ENCODE data around the gene ATXN7L1. TPM values are rescaled to one million over a fixed set of nuclear protein-coding genes. Genes with fewer than 3 reads are reported as not detected.

Gene ATXN7L1
- total RNA-seq, 5 donors from 2014 or later (not counting 1 experiment from before 2014, with no cell fraction given): 42.3 to 54.7 (median 47.4) TPM

DNA sequence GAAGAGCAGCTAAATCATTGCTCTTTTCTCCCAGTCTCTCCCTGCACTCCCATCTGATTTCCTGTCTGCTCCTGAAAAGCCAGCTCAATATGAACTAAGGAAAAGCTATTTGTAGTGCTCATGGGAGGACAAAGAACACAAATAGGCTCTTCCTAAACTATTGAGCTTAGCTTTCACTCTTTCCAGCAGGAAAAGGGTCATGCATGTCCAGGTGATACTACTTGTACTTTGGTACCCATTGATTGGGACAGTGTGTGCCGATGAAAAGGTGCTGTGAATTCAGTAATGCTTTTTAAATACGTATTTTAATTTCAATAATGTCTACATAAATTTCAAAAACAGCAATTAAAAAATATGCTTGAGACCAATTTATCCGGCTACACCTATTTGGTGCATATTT, 37.5 kb upstream of the ATXN7L1 start:
- no peaks in the 10 kb centered on the region for H3K9me3 ChIP-seq
- no peaks in the 10 kb centered on the region for H3K4me1 ChIP-seq (ENCODE audit: control insufficient read depth in 1 of 2, extremely low read depth in 1 of 2, insufficient read depth in 2 of 2, low read length in 2 of 2)
- H3K4me3 ChIP-seq (ENCODE audit: control insufficient read depth in 1 of 2, extremely low read depth in 1 of 2, low read length in 1 of 2): no peak overlapping the region
- DNase-seq: no peak
- ATAC-seq (replicated peaks in 1 of 4): no peak
- peaks cover 3 to 13% (median 5%) of the 10 kb centered on the region in 3 donors for H3K4me1 Mint-ChIP-seq
- H3K36me3 ChIP-seq (ENCODE audit: control insufficient read depth in 2 of 2, extremely low read depth in 1 of 2, insufficient read depth in 1 of 2, low read length in 1 of 2): peaks cover 0 to 9% of the 10 kb centered on the region in 2 donors
- H3K27me3 Mint-ChIP-seq: no peaks in the 10 kb centered on the region
- peaks cover 52% of the 10 kb centered on the region for H3K36me3 Mint-ChIP-seq
- H3K27ac ChIP-seq (ENCODE audit: low read length): no peak overlapping the region
- POLR2A ChIA-PET: interaction anchor here in 1 of 2 donors (0.6 kb wide), 1 partner anchor 26 kb away, joined by 3 read pairs; no protein-coding TSS in a partner anchor
- H3K27me3 ChIP-seq (replicated peaks in 1 of 2; ENCODE audit: control insufficient read depth in 2 of 2, extremely low read depth in 1 of 2, insufficient read depth in 2 of 2, low read length in 1 of 2): no peaks in the 10 kb centered on the region
- H3K4me3 Mint-ChIP-seq: no peak overlapping the region
- H3K27ac Mint-ChIP-seq: no peak overlapping the region
- peaks cover 2 to 5% (median 4%) of the 10 kb centered on the region in 3 donors for H3K9me3 Mint-ChIP-seq
- WGBS (ENCODE audit: insufficient coverage): no CpG with 5 or more reads among the region's 3 CpGs
- CTCF ChIA-PET: no interaction called here

- ChIA-PET CTCF (no interaction called here), POLR2A (interaction anchor here in 1 of 2 donors (0.6 kb wide), 1 partner anchor 158 kb away, joined by 5 read pairs; no protein-coding TSS in a partner anchor)
- Mint-ChIP-seq H3K27ac (no peak overlapping the region), H3K9me3 (peaks cover 2 to 5% (median 4%) of the 10 kb centered on the region in 3 donors), H3K4me1 (peaks cover 3 to 16% (median 5%) of the 10 kb centered on the region in 3 donors), H3K36me3 (peaks cover 42% of the 10 kb centered on the region), H3K27me3 (no peaks in the 10 kb centered on the region), H3K4me3 (no peak overlapping the region)
- H3K27ac ChIP-seq (ENCODE audit: low read length): no peak overlapping the region
- H3K4me1 ChIP-seq (ENCODE audit: control insufficient read depth in 1 of 2, extremely low read depth in 1 of 2, insufficient read depth in 2 of 2, low read length in 2 of 2): no peaks in the 10 kb centered on the region
- no peak overlapping the region for H3K4me3 ChIP-seq (ENCODE audit: control insufficient read depth in 1 of 2, extremely low read depth in 1 of 2, low read length in 1 of 2)
- H3K9me3 ChIP-seq: no peaks in the 10 kb centered on the region
- peaks cover 0 to 6% of the 10 kb centered on the region in 2 donors for H3K36me3 ChIP-seq (ENCODE audit: control insufficient read depth in 2 of 2, extremely low read depth in 1 of 2, insufficient read depth in 1 of 2, low read length in 1 of 2)
- DNase-seq: no peak
- 100% methylated on average over 1 of the region's 4 CpGs for WGBS (ENCODE audit: insufficient coverage)
- no peak for ATAC-seq (replicated peaks in 1 of 4)
- no peaks in the 10 kb centered on the region for H3K27me3 ChIP-seq (replicated peaks in 1 of 2; ENCODE audit: control insufficient read depth in 2 of 2, extremely low read depth in 1 of 2, insufficient read depth in 2 of 2, low read length in 1 of 2)
These were observed 35.7 kb upstream of the ATXN7L1 start for GRCh38 chr7:105911961-105912575.

GRCh38 chr7:105910172-105910571, 33.8 kb upstream of the ATXN7L1 start:
- H3K9me3 Mint-ChIP-seq: peaks cover 2 to 5% (median 4%) of the 10 kb centered on the region in 3 donors
- WGBS (ENCODE audit: insufficient coverage): 41% methylated on average over 2 of the region's 5 CpGs
- H3K27me3 Mint-ChIP-seq: no peaks in the 10 kb centered on the region
- CTCF ChIA-PET: interaction anchor here in 1 of 2 donors (0.7 kb wide), 1 partner anchor 1008 kb away, joined by 3 read pairs; no protein-coding TSS in a partner anchor
- Histone ChIP-seq H3K9me3 (no peaks in the 10 kb centered on the region), H3K4me3 (ENCODE audit: control insufficient read depth in 1 of 2, extremely low read depth in 1 of 2, low read length in 1 of 2) (no peak overlapping the region), H3K27ac (ENCODE audit: low read length) (no peak overlapping the region), H3K27me3 (replicated peaks in 1 of 2; ENCODE audit: control insufficient read depth in 2 of 2, extremely low read depth in 1 of 2, insufficient read depth in 2 of 2, low read length in 1 of 2) (no peaks in the 10 kb centered on the region), H3K36me3 (ENCODE audit: control insufficient read depth in 2 of 2, extremely low read depth in 1 of 2, insufficient read depth in 1 of 2, low read length in 1 of 2) (peaks cover 0 to 4% of the 10 kb centered on the region in 2 donors), H3K4me1 (ENCODE audit: control insufficient read depth in 1 of 2, extremely low read depth in 1 of 2, insufficient read depth in 2 of 2, low read length in 2 of 2) (no peaks in the 10 kb centered on the region)
- peaks cover 3 to 17% (median 5%) of the 10 kb centered on the region in 3 donors for H3K4me1 Mint-ChIP-seq
- DNase-seq (peak in 1 of 35 experiments; percentile 3), ATAC-seq (replicated peaks in 1 of 4) (no peak)
- peaks cover 26% of the 10 kb centered on the region for H3K36me3 Mint-ChIP-seq
- POLR2A ChIA-PET: no interaction called here
- no peak overlapping the region for H3K4me3 Mint-ChIP-seq
- no peak overlapping the region for H3K27ac Mint-ChIP-seq

DNA sequence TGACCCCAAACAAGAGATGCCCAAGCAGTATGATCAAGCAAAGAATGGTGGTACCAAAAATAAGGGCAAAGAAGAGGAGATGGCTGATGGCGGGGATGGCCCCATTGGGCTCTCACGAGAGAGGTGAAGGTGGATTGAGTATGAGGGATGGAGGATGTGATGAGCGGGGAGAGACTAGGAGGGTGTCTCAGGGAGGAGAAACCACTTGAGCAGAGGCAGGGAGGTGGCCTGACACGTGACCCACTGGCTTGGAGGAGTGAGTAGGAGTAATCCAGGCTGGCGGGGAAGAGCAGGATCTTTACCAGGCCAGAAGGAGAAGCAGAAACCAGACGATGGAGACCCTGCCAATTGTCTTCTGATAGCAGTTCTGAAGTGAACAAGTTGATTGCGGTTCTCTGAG, 33.3 kb upstream of the ATXN7L1 start:
- no peak for ATAC-seq (replicated peaks in 1 of 4)
- WGBS (ENCODE audit: insufficient coverage): 92% methylated on average over 5 of the region's 7 CpGs

DNA sequence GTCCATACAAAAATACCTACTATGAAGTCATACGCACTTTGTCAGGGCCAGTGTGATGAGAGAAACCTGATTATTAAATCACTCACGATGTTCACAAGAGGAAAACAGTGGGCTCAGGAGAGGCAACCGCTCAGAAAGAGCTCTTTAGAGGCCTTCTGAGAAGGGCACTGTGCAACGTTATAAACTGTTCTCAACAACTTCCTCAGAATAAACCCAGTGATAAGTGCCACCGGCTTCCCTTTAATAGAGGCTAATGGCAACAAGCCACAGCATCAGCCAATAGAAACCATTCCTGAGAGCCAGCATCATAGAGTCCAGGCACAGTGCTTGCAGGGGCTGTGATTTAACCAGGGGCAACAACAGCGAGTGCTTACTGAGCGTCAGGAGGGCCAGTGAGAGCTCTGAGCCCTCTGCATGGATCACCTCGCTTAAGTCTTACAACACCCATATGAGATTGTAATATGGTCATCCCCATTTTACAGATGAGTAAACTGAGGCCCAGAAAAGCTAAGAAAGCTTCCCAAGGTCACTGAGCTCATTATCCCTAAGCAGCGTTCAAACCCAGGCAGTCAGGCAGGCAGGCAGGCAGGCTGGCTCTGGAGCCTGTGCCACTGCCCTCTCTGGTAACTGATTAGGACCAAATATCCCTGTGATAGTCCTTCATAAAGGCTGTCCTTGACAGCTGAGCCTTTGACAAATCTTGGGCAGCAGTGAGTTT, 30.9 kb upstream of the ATXN7L1 start:
- Histone ChIP-seq H3K9me3 (no peaks in the 10 kb centered on the region), H3K27ac (ENCODE audit: low read length) (no peak overlapping the region), H3K4me1 (ENCODE audit: control insufficient read depth in 1 of 2, extremely low read depth in 1 of 2, insufficient read depth in 2 of 2, low read length in 2 of 2) (no peaks in the 10 kb centered on the region), H3K36me3 (ENCODE audit: control insufficient read depth in 2 of 2, extremely low read depth in 1 of 2, insufficient read depth in 1 of 2, low read length in 1 of 2) (peaks cover 0 to 4% of the 10 kb centered on the region in 2 donors), H3K4me3 (ENCODE audit: control insufficient read depth in 1 of 2, extremely low read depth in 1 of 2, low read length in 1 of 2) (no peak overlapping the region), H3K27me3 (replicated peaks in 1 of 2; ENCODE audit: control insufficient read depth in 2 of 2, extremely low read depth in 1 of 2, insufficient read depth in 2 of 2, low read length in 1 of 2) (no peaks in the 10 kb centered on the region)
- ChIA-PET CTCF (interaction anchor here in 1 of 2 donors (0.6 to 1.0 kb wide), 2 partner anchors 10 to 249 kb away, joined by 3 to 6 read pairs; no protein-coding TSS in a partner anchor), POLR2A (interaction anchor here in 1 of 2 donors (0.5 kb wide), 1 partner anchor 53 kb away, joined by 5 read pairs; no protein-coding TSS in a partner anchor)
- 75% methylated on average over 7 of the region's 9 CpGs for WGBS (ENCODE audit: insufficient coverage)
- H3K4me1 Mint-ChIP-seq: peaks cover 3 to 22% (median 5%) of the 10 kb centered on the region in 3 donors
- H3K27me3 Mint-ChIP-seq: no peaks in the 10 kb centered on the region
- ATAC-seq (replicated peaks in 1 of 4) (no peak), DNase-seq (no peak)
- H3K4me3 Mint-ChIP-seq: no peak overlapping the region
- H3K36me3 Mint-ChIP-seq: peaks cover 26% of the 10 kb centered on the region
- no peak overlapping the region for H3K27ac Mint-ChIP-seq
- peaks cover 2 to 5% (median 4%) of the 10 kb centered on the region in 3 donors for H3K9me3 Mint-ChIP-seq

More for the DNA sequence above, 33.3 kb upstream of the ATXN7L1 start:
- DNase-seq: no peak
- H3K4me1 Mint-ChIP-seq: peaks cover 3 to 21% (median 5%) of the 10 kb centered on the region in 3 donors
- Histone ChIP-seq H3K4me1 (ENCODE audit: control insufficient read depth in 1 of 2, extremely low read depth in 1 of 2, insufficient read depth in 2 of 2, low read length in 2 of 2) (no peaks in the 10 kb centered on the region), H3K36me3 (ENCODE audit: control insufficient read depth in 2 of 2, extremely low read depth in 1 of 2, insufficient read depth in 1 of 2, low read length in 1 of 2) (peaks cover 0 to 4% of the 10 kb centered on the region in 2 donors), H3K27me3 (replicated peaks in 1 of 2; ENCODE audit: control insufficient read depth in 2 of 2, extremely low read depth in 1 of 2, insufficient read depth in 2 of 2, low read length in 1 of 2) (no peaks in the 10 kb centered on the region), H3K27ac (ENCODE audit: low read length) (no peak overlapping the region), H3K9me3 (no peaks in the 10 kb centered on the region), H3K4me3 (ENCODE audit: control insufficient read depth in 1 of 2, extremely low read depth in 1 of 2, low read length in 1 of 2) (no peak overlapping the region)
- H3K4me3 Mint-ChIP-seq: no peak overlapping the region
- ChIA-PET POLR2A (no interaction called here), CTCF (interaction anchor here in 1 of 2 donors (0.7 kb wide), 1 partner anchor 1008 kb away, joined by 3 read pairs; no protein-coding TSS in a partner anchor)
- H3K36me3 Mint-ChIP-seq: peaks cover 26% of the 10 kb centered on the region
- no peak overlapping the region for H3K27ac Mint-ChIP-seq
- no peaks in the 10 kb centered on the region for H3K27me3 Mint-ChIP-seq
- peaks cover 2 to 5% (median 4%) of the 10 kb centered on the region in 3 donors for H3K9me3 Mint-ChIP-seq

- H3K27ac ChIP-seq (ENCODE audit: low read length): no peak overlapping the region
- no peaks in the 10 kb centered on the region for H3K27me3 Mint-ChIP-seq
- H3K4me1 ChIP-seq (ENCODE audit: control insufficient read depth in 1 of 2, extremely low read depth in 1 of 2, insufficient read depth in 2 of 2, low read length in 2 of 2): no peaks in the 10 kb centered on the region
- H3K36me3 Mint-ChIP-seq: peaks cover 20% of the 10 kb centered on the region
- H3K9me3 ChIP-seq: no peaks in the 10 kb centered on the region
- DNase-seq (no peak), ATAC-seq (replicated peaks in 1 of 4) (no peak)
- no peak overlapping the region for H3K4me3 Mint-ChIP-seq
- H3K9me3 Mint-ChIP-seq: peaks cover 2 to 5% (median 4%) of the 10 kb centered on the region in 3 donors
- ChIA-PET POLR2A (interaction anchor here in 1 of 2 donors (0.5 kb wide), 1 partner anchor 53 kb away, joined by 5 read pairs; no protein-coding TSS in a partner anchor), CTCF (interaction anchor here in 1 of 2 donors (1.0 kb wide), 1 partner anchor 10 kb away, joined by 3 read pairs; no protein-coding TSS in a partner anchor)
- WGBS (ENCODE audit: insufficient coverage): no CpG with 5 or more reads among the region's 2 CpGs
- H3K36me3 ChIP-seq (ENCODE audit: control insufficient read depth in 2 of 2, extremely low read depth in 1 of 2, insufficient read depth in 1 of 2, low read length in 1 of 2): peaks cover 0 to 4% of the 10 kb centered on the region in 2 donors
- H3K4me3 ChIP-seq (ENCODE audit: control insufficient read depth in 1 of 2, extremely low read depth in 1 of 2, low read length in 1 of 2): no peak overlapping the region
- no peak overlapping the region for H3K27ac Mint-ChIP-seq
- H3K27me3 ChIP-seq (replicated peaks in 1 of 2; ENCODE audit: control insufficient read depth in 2 of 2, extremely low read depth in 1 of 2, insufficient read depth in 2 of 2, low read length in 1 of 2): no peaks in the 10 kb centered on the region
- H3K4me1 Mint-ChIP-seq: peaks cover 3 to 22% (median 5%) of the 10 kb centered on the region in 3 donors
These were observed 30.3 kb upstream of the ATXN7L1 start for GRCh38 chr7:105906695-105907094.

Data from T-cell (primary cell).